ENCODE data around the gene ALDH3A1. TPM values are rescaled to one million over a fixed set of nuclear protein-coding genes. Genes with fewer than 3 reads are reported as not detected.

Gene ALDH3A1
- total RNA-seq, 4 donors from 2014 or later, result 1.1 to 3.4 (median 2.4) TPM; not detected in 1

GRCh38 chr17:19744922-19745757 is 3.0 kb downstream of the ALDH3A1 start:
- TF ChIP-seq CTCF (IDR thresholded peaks at IDR 0.05; ENCODE audit: low read depth), result no peak

- no peak for TF ChIP-seq CTCF (IDR thresholded peaks at IDR 0.05; ENCODE audit: low read depth)
Measured at GRCh38 chr17:19744492-19744891, 3.6 kb downstream of the ALDH3A1 start.

GRCh38 chr17:19743101-19744100 is 4.7 kb downstream of the ALDH3A1 start:
- TF ChIP-seq CTCF (IDR thresholded peaks at IDR 0.05; ENCODE audit: low read depth), result no peak

- no peak for TF ChIP-seq CTCF (IDR thresholded peaks at IDR 0.05; ENCODE audit: low read depth)
Measured at GRCh38 chr17:19742495-19742894, 5.6 kb downstream of the ALDH3A1 start.

- TF ChIP-seq CTCF (IDR thresholded peaks at IDR 0.05; ENCODE audit: low read depth), result no peak
Measured at GRCh38 chr17:19741832-19742457, 6.2 kb downstream of the ALDH3A1 start.

- no peak for TF ChIP-seq CTCF (IDR thresholded peaks at IDR 0.05; ENCODE audit: low read depth)
Measured at GRCh38 chr17:19740933-19741332, 7.2 kb downstream of the ALDH3A1 start.
